HCT116 (cell line): ENCODE measurements around the gene MYOM1. TPM values are rescaled to one million over a fixed set of nuclear protein-coding genes. Genes with fewer than 3 reads are reported as not detected.

Experiments used
- ATAC-seq: fragments of 200-7000 bp; cut with Tn5 transposase; 2 replicates; pipeline ENCODE4 v1.9.1; 2020; ENCODE audit warnings: mild to moderate bottlenecking, moderate library complexity
- BruUV-seq: library from RNA; stranded (reverse); fragments of 400-500 nt; replicated peaks from 2 replicates; lab custom pipeline; 2021; lab: Mats Ljungman, UMichigan
- CTCF ChIA-PET: fragments of 300-600 bp; sonication (Branson Sonifier 250); formaldehyde crosslinking; loops from one replicate; lab custom pipeline; 2021; ENCODE audit warnings: antibody characterized with exemption; lab: Charles Lee
- POLR2A ChIA-PET: fragments of 300-600, 350-600 bp; sonication (Branson Sonifier 250); formaldehyde crosslinking; loops from one replicate; lab custom pipeline; 2021; ENCODE audit warnings: antibody characterized with exemption; lab: Charles Lee
- RAD21 ChIA-PET, 2 experiments: fragments of 300-600 bp; sonication (Branson Sonifier 250); formaldehyde crosslinking; loops; one replicate each; lab custom pipeline; 2023; ENCODE audit warnings: low total read pairs in 2 of 2; ENCODE audit not compliant: uncharacterized antibody in 2 of 2, unreplicated experiment in 2 of 2, low non-redundant PET in 1 of 2; lab: Charles Lee
- DNase-seq: peaks from one replicate; pipeline ENCODE4 v3.0.0-alpha.2; 2010; ENCODE audit warnings: low read depth, low spot score
- H2AFZ ChIP-seq: fragments of 200-600 bp; shearing (Covaris generic), sonication (generic); 2 replicates; pipeline ENCODE4 v1.6.1; 2017; ENCODE audit warnings: low read depth, mixed run types, mixed read lengths, antibody characterized with exemption, low read length; ENCODE audit not compliant: poor library complexity, severe bottlenecking
- H3K27ac ChIP-seq: 2 replicates; pipeline ENCODE4 v1.5.1; 2012; ENCODE audit warnings: low read depth, low read length
- H3K27me3 ChIP-seq: fragments of 200-600 bp; sonication (generic); 2 replicates; pipeline ENCODE4 v1.6.1; 2016; ENCODE audit warnings: mixed run types, low read length, mixed read lengths; ENCODE audit not compliant: insufficient read depth
- H3K36me3 ChIP-seq, 2 experiments: fragments of 200-500 bp in 1 of 2; fragments of 200-600 bp in 1 of 2; sonication (Bioruptor generic) in 1 of 2; sonication (generic) in 1 of 2; 2 replicates each; pipeline versions ENCODE4 v1.5.1 to v1.6.1; 2014 to 2016; ENCODE audit warnings: low read length in 2 of 2, inconsistent platforms in 1 of 2, mixed read lengths in 1 of 2, mixed run types in 1 of 2; ENCODE audit not compliant: insufficient read depth in 2 of 2, control insufficient read depth in 1 of 2
- H3K4me1 ChIP-seq, 2 experiments: fragments of 200-600 bp in 1 of 2; sonication (generic) in 1 of 2; 2 replicates each; pipeline versions ENCODE4 v1.5.1 to v1.6.1; 2012 to 2017; ENCODE audit warnings: low read length in 2 of 2, inconsistent platforms in 1 of 2, mild to moderate bottlenecking in 1 of 2, mixed read lengths in 1 of 2, mixed run types in 1 of 2, moderate library complexity in 1 of 2; ENCODE audit not compliant: insufficient read depth in 2 of 2, control insufficient read depth in 1 of 2
- H3K4me2 ChIP-seq: fragments of 200-600 bp; sonication (generic); 2 replicates; pipeline ENCODE4 v1.6.1; 2017; ENCODE audit warnings: mixed run types, low read length, mixed read lengths
- H3K4me3 ChIP-seq, 2 experiments: fragments of 200-600 bp in 1 of 2; sonication (generic) in 1 of 2; replicated peaks in 1 of 2; 2 replicates each; pipeline ENCODE4 v1.5.1; 2011 to 2016; ENCODE audit warnings: low read length in 2 of 2, control low read depth in 1 of 2, low read depth in 1 of 2, mild to moderate bottlenecking in 1 of 2, mixed read lengths in 1 of 2, mixed run types in 1 of 2
- H3K79me2 ChIP-seq: fragments of 200-600 bp; sonication (generic); 2 replicates; pipeline ENCODE4 v1.6.1; 2017; ENCODE audit warnings: mild to moderate bottlenecking, mixed run types, low read length, moderate library complexity, mixed read lengths; ENCODE audit not compliant: insufficient read depth
- H3K9ac ChIP-seq: fragments of 200-600 bp; sonication (generic); 2 replicates; pipeline ENCODE4 v1.6.1; 2016; ENCODE audit warnings: low read length, mixed read lengths
- H3K9me2 ChIP-seq: fragments of 200-600 bp; sonication (generic), shearing (Covaris generic); 2 replicates; pipeline ENCODE4 v1.6.1; 2017; ENCODE audit warnings: mixed run types, mild to moderate bottlenecking, moderate library complexity; ENCODE audit not compliant: insufficient read depth
- H3K9me3 ChIP-seq, 2 experiments: fragments of 200-500 bp in 1 of 2; fragments of 200-600 bp in 1 of 2; sonication (Bioruptor generic) in 1 of 2; sonication (generic) in 1 of 2; 2 replicates each; pipeline ENCODE4 v1.6.1; 2014 to 2017; ENCODE audit warnings: low read length in 2 of 2, mixed read lengths in 2 of 2, inconsistent platforms in 1 of 2, low read depth in 1 of 2, mild to moderate bottlenecking in 1 of 2, mixed run types in 1 of 2, moderate library complexity in 1 of 2; ENCODE audit not compliant: control insufficient read depth in 1 of 2, insufficient read depth in 1 of 2
- H4K20me1 ChIP-seq: fragments of 200-600 bp; sonication (generic), shearing (Covaris generic); 2 replicates; pipeline ENCODE4 v1.6.1; 2017; ENCODE audit warnings: mixed run types, mild to moderate bottlenecking, moderate library complexity; ENCODE audit not compliant: insufficient read depth
- CBX3 ChIP-seq: IDR thresholded peaks from 2 replicates; pipeline ENCODE4 v1.6.1; 2012; ENCODE audit warnings: low read depth
- CTCF ChIP-seq, 3 experiments: fragments of 200-600 bp in 1 of 3; sonication (generic) in 1 of 3; IDR thresholded peaks in 2 of 3; conservative IDR thresholded peaks in 1 of 3; 2 replicates each; pipeline ENCODE4 v1.5.1; 2012 to 2017; ENCODE audit warnings: low read depth in 2 of 3, low read length in 2 of 3, antibody characterized with exemption in 1 of 3, borderline replicate concordance in 1 of 3, control low read depth in 1 of 3, mild to moderate bottlenecking in 1 of 3, mixed read lengths in 1 of 3, mixed run types in 1 of 3, moderate library complexity in 1 of 3; ENCODE audit not compliant: insufficient read depth in 1 of 3
- EGR1 ChIP-seq: IDR thresholded peaks from 2 replicates; pipeline ENCODE4 v1.6.1; 2012; ENCODE audit warnings: low read depth
- ELF1 ChIP-seq: IDR thresholded peaks from 2 replicates; pipeline ENCODE4 v1.6.1; 2012; ENCODE audit warnings: low read depth, borderline replicate concordance
- EZH2 ChIP-seq: fragments of 200-600 bp; sonication (generic); IDR thresholded peaks from 2 replicates; pipeline ENCODE4 v1.6.1; 2017; ENCODE audit warnings: antibody characterized with exemption, mixed run types
- EZH2phosphoT487 ChIP-seq: fragments of 200-600 bp; IDR thresholded peaks from 2 replicates; pipeline ENCODE4 v1.6.1; 2018; ENCODE audit warnings: antibody characterized with exemption, borderline replicate concordance
- JUND ChIP-seq: IDR thresholded peaks from 2 replicates; pipeline ENCODE4 v1.6.1; 2012
- POLR2AphosphoS5 ChIP-seq: IDR thresholded peaks from 2 replicates; pipeline ENCODE4 v1.6.1; 2011; ENCODE audit warnings: mild to moderate bottlenecking, low read depth, low read length, moderate library complexity
- RAD21 ChIP-seq: IDR thresholded peaks from 2 replicates; pipeline ENCODE4 v1.6.1; 2012; ENCODE audit warnings: low read depth, mild to moderate bottlenecking
- REST ChIP-seq: IDR thresholded peaks from 2 replicates; pipeline ENCODE4 v1.6.1; 2012; ENCODE audit warnings: low read depth
- YY1 ChIP-seq: IDR thresholded peaks from 2 replicates; pipeline ENCODE4 v1.6.1; 2011; ENCODE audit warnings: low read length, low read depth, moderate library complexity, mild to moderate bottlenecking; ENCODE audit not compliant: insufficient replicate concordance; ENCODE audit errors: extremely low read depth
- ZFX ChIP-seq: fragments of 450-650 bp; IDR thresholded peaks from 2 replicates; pipeline ENCODE4 v1.6.1; 2017
- ZNF274 ChIP-seq: fragments of 200-500 bp; sonication (Bioruptor generic); IDR thresholded peaks from 2 replicates; pipeline ENCODE4 v1.6.1; 2014; ENCODE audit warnings: mild to moderate bottlenecking, low read depth, low read length, inconsistent platforms
- intact Hi-C: fragments of 100-400 bp; cut with micrococcal nuclease; formaldehyde crosslinking; loops from 2 replicates; pipeline ENCODE4 v1.10.0; 2022
- total RNA-seq: library from RNA; stranded (reverse); gene quantifications from one replicate; pipeline ENCODE4 v1.2.1, GENCODE V29; 2021; ENCODE audit not compliant: unreplicated experiment
- TF ChIP-seq, protein P1 (sequence below): IDR thresholded peaks from 2 replicates; pipeline ENCODE4 v1.6.1; 2012
- TF ChIP-seq, protein P2 (sequence below): IDR thresholded peaks from 2 replicates; pipeline ENCODE4 v1.6.1; 2012

Gene MYOM1
- total RNA-seq, 1 experiment from 2014 or later: 0.52 TPM

- ChIA-PET RAD21 (no interaction called here), POLR2A (no interaction called here), CTCF (no interaction called here)
- ATAC-seq (no peak), DNase-seq (no peak)
- Histone ChIP-seq H3K4me2 (no peak overlapping the region), H3K9me2 (no peaks in the 10 kb centered on the region), H3K27me3 (no peaks in the 10 kb centered on the region), H4K20me1 (no peaks in the 10 kb centered on the region), H3K9ac (no peak overlapping the region), H3K4me1 (no peaks in the 10 kb centered on the region), H3K79me2 (no peaks in the 10 kb centered on the region), H3K4me3 (no peak overlapping the region), H3K27ac (no peak overlapping the region), H3K36me3 (no peaks in the 10 kb centered on the region), H2AFZ (no peak overlapping the region), H3K9me3 (0 out of 4 replicates have a peak, but pooled peaks cover 0 to 4% of the 10 kb centered on the region in 2 experiments)
- TF ChIP-seq YY1 (no peak), ZNF274 (no peak), EZH2phosphoT487 (no peak)
- TF ChIP-seq, protein P1, sequence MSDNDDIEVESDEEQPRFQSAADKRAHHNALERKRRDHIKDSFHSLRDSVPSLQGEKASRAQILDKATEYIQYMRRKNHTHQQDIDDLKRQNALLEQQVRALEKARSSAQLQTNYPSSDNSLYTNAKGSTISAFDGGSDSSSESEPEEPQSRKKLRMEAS: no peak
- TF ChIP-seq, protein P2, sequence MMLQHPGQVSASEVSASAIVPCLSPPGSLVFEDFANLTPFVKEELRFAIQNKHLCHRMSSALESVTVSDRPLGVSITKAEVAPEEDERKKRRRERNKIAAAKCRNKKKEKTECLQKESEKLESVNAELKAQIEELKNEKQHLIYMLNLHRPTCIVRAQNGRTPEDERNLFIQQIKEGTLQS: no peak
- BruUV-seq: no TSS peak
- intact Hi-C loops: no loop called here
Observed at GRCh38 chr18:3057526-3057925, 162.2 kb downstream of the MYOM1 start.

GRCh38 chr18:3056311-3056710 is 163.5 kb downstream of the MYOM1 start:
- ChIA-PET POLR2A (interaction anchor here (0.6 kb wide), 1 partner anchor 115 kb away, joined by 3 read pairs; no protein-coding TSS in a partner anchor), RAD21 (no interaction called here), CTCF (no interaction called here)
- Histone ChIP-seq H3K36me3 (no peaks in the 10 kb centered on the region), H3K79me2 (no peaks in the 10 kb centered on the region), H3K9ac (no peak overlapping the region), H3K27ac (no peak overlapping the region), H3K4me2 (no peak overlapping the region), H3K9me2 (no peaks in the 10 kb centered on the region), H4K20me1 (no peaks in the 10 kb centered on the region), H3K4me1 (peaks cover 0 to 11% of the 10 kb centered on the region in 2 experiments; a peak in 3 of 4 replicates), H2AFZ (no peak overlapping the region), H3K4me3 (no peak overlapping the region), H3K27me3 (no peaks in the 10 kb centered on the region), H3K9me3 (0 out of 4 replicates have a peak, but pooled peaks cover 0 to 4% of the 10 kb centered on the region in 2 experiments)
- DNase-seq (no peak), ATAC-seq (no peak)
- intact Hi-C loops: no loop called here
- BruUV-seq: no TSS peak
- no peak for TF ChIP-seq ELF1
- TF ChIP-seq EZH2: no peak
- no peak for TF ChIP-seq YY1
- no peak for TF ChIP-seq JUND
- TF ChIP-seq REST: no peak
- no peak for TF ChIP-seq CTCF (IDR thresholded peaks at IDR 0.05 in 2 of 3, conservative IDR thresholded peaks at IDR 0.05 in 1 of 3; ENCODE audit: borderline replicate concordance in 1 of 3, insufficient read depth in 1 of 3, low read depth in 2 of 3, low read length in 2 of 3)
- no peak for TF ChIP-seq RAD21
- TF ChIP-seq, protein P1: no peak
- no peak for TF ChIP-seq EGR1
- TF ChIP-seq CBX3: no peak
- no peak for TF ChIP-seq POLR2AphosphoS5
- TF ChIP-seq ZFX: no peak
